Activated gamma-delta T cell treated with Interleukin-2 at 50 U/mL for 16 hours (primary cell): Measurements from ENCODE around the gene PCDH11X.
"Not testable (repeated sequence)": the region's sequence is repeated elsewhere in the genome, so short reads cannot be mapped to it uniquely, and the experiment has no call there.

ENCODE experiments used
- DNase-seq: peaks from one replicate; pipeline ENCODE4 v3.0.0-alpha.2; 2020

The PCDH11X gene

GRCh38 chrX:91779135-91779534 is at the start of gene PCDH11X:
Gene PCDH11X, plus strand, starts transcription at chrX:91779375. Its CDS starts 56,130 bp downstream, at chrX:91835505.
- not testable (repeated sequence) for DNase-seq

- not testable (repeated sequence) for DNase-seq
Measured at GRCh38 chrX:91747446-91747845, 31.7 kb upstream of the PCDH11X start.

GRCh38 chrX:91753022-91753421 is 26.2 kb upstream of the PCDH11X start:
- not testable (repeated sequence) for DNase-seq

GRCh38 chrX:91770619-91771488 is 8.3 kb upstream of the PCDH11X start:
- not testable (repeated sequence) for DNase-seq

- DNase-seq: not testable (repeated sequence)
Measured at GRCh38 chrX:91773943-91774342, 5.2 kb upstream of the PCDH11X start.

GRCh38 chrX:91780008-91780407 is 833 bp downstream of the PCDH11X start:
- not testable (repeated sequence) for DNase-seq

- DNase-seq: not testable (repeated sequence)
Measured at GRCh38 chrX:91780698-91781097, 1.5 kb downstream of the PCDH11X start.

- DNase-seq: not testable (repeated sequence)
Measured at GRCh38 chrX:91781553-91782298, 2.6 kb downstream of the PCDH11X start.

GRCh38 chrX:91782825-91783224 is 3.6 kb downstream of the PCDH11X start:
- not testable (repeated sequence) for DNase-seq

GRCh38 chrX:91817537-91817936 is 38.4 kb downstream of the PCDH11X start:
- not testable (repeated sequence) for DNase-seq

GRCh38 chrX:91825321-91825720 is 46.1 kb downstream of the PCDH11X start:
- DNase-seq: not testable (repeated sequence)
